IMR-90 (cell line): Measurements from ENCODE around the gene CD5L. TPM values are rescaled to one million over a fixed set of nuclear protein-coding genes. Genes with fewer than 3 reads are reported as not detected.

ENCODE experiments used
- ATAC-seq: fragments of 200-7000 bp; cut with Tn5 transposase; 2 replicates; pipeline ENCODE4 v1.9.1; 2020; ENCODE audit warnings: low read depth, mild to moderate bottlenecking, moderate library complexity
- BruUV-seq: library from RNA; stranded (reverse); fragments of 400-500 nt; replicated peaks from 2 replicates; lab custom pipeline; 2021; lab: Mats Ljungman, UMichigan
- CTCF ChIA-PET: fragments of 300-600 bp; formaldehyde crosslinking; extraction: SDS; loops from one replicate; lab custom pipeline; 2021; ENCODE audit warnings: antibody characterized with exemption; lab: Yijun Ruan, JAX
- POLR2A ChIA-PET: fragments of 300-600 bp; sonication (Branson Sonifier 250); formaldehyde crosslinking; loops from one replicate; lab custom pipeline; 2022; ENCODE audit warnings: antibody characterized with exemption; ENCODE audit not compliant: unreplicated experiment; lab: Charles Lee
- DNase-seq: peaks from one replicate; pipeline ENCODE4 v3.0.0; 2013
- H2AFZ ChIP-seq: replicated peaks from 2 replicates; pipeline ENCODE3; 2013; ENCODE audit warnings: low read length, mild to moderate bottlenecking; ENCODE audit not compliant: poor library complexity
- H2AK5ac ChIP-seq: 2 replicates; pipeline ENCODE4 v1.6.1; 2013; ENCODE audit warnings: low read depth, low read length, inconsistent platforms
- H2AK9ac ChIP-seq: replicated peaks from 2 replicates; pipeline ENCODE3; 2013; ENCODE audit warnings: mild to moderate bottlenecking, low read depth, low read length, moderate library complexity; ENCODE audit not compliant: poor library complexity
- H2BK120ac ChIP-seq: 2 replicates; pipeline ENCODE4 v1.6.1; 2013; ENCODE audit warnings: low read depth, low read length, inconsistent platforms
- H2BK15ac ChIP-seq: 3 replicates; pipeline ENCODE4 v1.6.1; 2013; ENCODE audit warnings: low read depth, low read length, inconsistent platforms
- H2BK20ac ChIP-seq: 2 replicates; pipeline ENCODE4 v1.6.1; 2013; ENCODE audit warnings: low read depth, mild to moderate bottlenecking, inconsistent platforms, low read length, moderate library complexity
- H2BK5ac ChIP-seq: 2 replicates; pipeline ENCODE4 v1.6.1; 2013; ENCODE audit warnings: mild to moderate bottlenecking, low read depth, low read length, inconsistent platforms; ENCODE audit not compliant: poor library complexity, severe bottlenecking
- H3K14ac ChIP-seq: replicated peaks from 2 replicates; pipeline ENCODE4 v1.6.1; 2013; ENCODE audit warnings: low read depth, low read length, inconsistent platforms
- H3K18ac ChIP-seq: 2 replicates; pipeline ENCODE4 v1.6.1; 2013; ENCODE audit warnings: low read depth, low read length, control low read depth
- H3K23ac ChIP-seq: 2 replicates; pipeline ENCODE4 v1.6.1; 2013; ENCODE audit warnings: low read depth, low read length, inconsistent platforms
- H3K27ac ChIP-seq: 2 replicates; pipeline ENCODE4 v1.5.1; 2013; ENCODE audit warnings: mild to moderate bottlenecking, control low read depth, low read length; ENCODE audit not compliant: insufficient read depth
- H3K27me3 ChIP-seq: 2 replicates; pipeline ENCODE4 v1.6.1; 2013; ENCODE audit warnings: low read length; ENCODE audit not compliant: control insufficient read depth, insufficient read depth
- H3K36me3 ChIP-seq: 2 replicates; pipeline ENCODE4 v1.6.1; 2013; ENCODE audit warnings: low read length, mixed read lengths; ENCODE audit not compliant: control insufficient read depth, insufficient read depth
- H3K4ac ChIP-seq: 2 replicates; pipeline ENCODE4 v1.6.1; 2013; ENCODE audit warnings: low read depth, low read length, inconsistent platforms
- H3K4me1 ChIP-seq: 2 replicates; pipeline ENCODE4 v1.6.1; 2013; ENCODE audit warnings: low read length, mixed read lengths; ENCODE audit not compliant: control insufficient read depth, insufficient read depth
- H3K4me2 ChIP-seq: 2 replicates; pipeline ENCODE4 v1.6.1; 2013; ENCODE audit warnings: low read depth, mild to moderate bottlenecking, control low read depth, low read length, moderate library complexity
- H3K4me3 ChIP-seq: 2 replicates; pipeline ENCODE4 v1.5.1; 2013; ENCODE audit warnings: low read depth, mild to moderate bottlenecking, control low read depth, low read length, moderate library complexity; ENCODE audit not compliant: insufficient read depth
- H3K56ac ChIP-seq: 2 replicates; pipeline ENCODE4 v1.6.1; 2013; ENCODE audit warnings: low read length, inconsistent platforms; ENCODE audit not compliant: insufficient read depth; ENCODE audit errors: extremely low read depth
- H3K79me1 ChIP-seq, 2 experiments: 2 replicates each; pipeline ENCODE4 v1.6.1; 2013; ENCODE audit warnings: low read length in 2 of 2, inconsistent platforms in 1 of 2, low read depth in 1 of 2
- H3K9ac ChIP-seq: 2 replicates; pipeline ENCODE4 v1.6.1; 2013; ENCODE audit warnings: low read depth, low read length, control low read depth
- H3K9me1 ChIP-seq: 2 replicates; pipeline ENCODE4 v1.6.1; 2013; ENCODE audit warnings: low read length, inconsistent platforms; ENCODE audit not compliant: insufficient read depth
- H3K9me3 ChIP-seq: 2 replicates; pipeline ENCODE4 v1.6.1; 2013; ENCODE audit warnings: low read length; ENCODE audit not compliant: control insufficient read depth, insufficient read depth
- H4K20me1 ChIP-seq: 2 replicates; pipeline ENCODE4 v1.6.1; 2013; ENCODE audit warnings: low read length, inconsistent platforms; ENCODE audit not compliant: insufficient read depth
- H4K5ac ChIP-seq: 2 replicates; pipeline ENCODE4 v1.6.1; 2013; ENCODE audit warnings: mild to moderate bottlenecking, low read depth, low read length, control low read depth
- H4K8ac ChIP-seq, 2 experiments: 2 replicates each; pipeline ENCODE4 v1.6.1; 2013; ENCODE audit warnings: low read depth in 2 of 2, low read length in 2 of 2, control low read depth in 1 of 2, inconsistent platforms in 1 of 2
- H4K91ac ChIP-seq: 2 replicates; pipeline ENCODE4 v1.6.1; 2013; ENCODE audit warnings: low read depth, low read length, inconsistent platforms; ENCODE audit not compliant: insufficient read depth
- MAFK ChIP-seq: IDR thresholded peaks from 2 replicates; pipeline ENCODE4 v1.6.1; 2012; ENCODE audit warnings: low read depth, low read length, improper control_type of control experiment
- MAZ ChIP-seq: IDR thresholded peaks from 2 replicates; pipeline ENCODE4 v1.6.1; 2012; ENCODE audit warnings: low read depth, mild to moderate bottlenecking, low read length, improper control_type of control experiment, moderate library complexity, borderline replicate concordance
- MXI1 ChIP-seq: IDR thresholded peaks from 2 replicates; pipeline ENCODE4 v1.6.1; 2012; ENCODE audit warnings: low read depth, mild to moderate bottlenecking, low read length, moderate library complexity, borderline replicate concordance
- POLR2A ChIP-seq: IDR thresholded peaks from 2 replicates; pipeline ENCODE4 v1.6.1; 2012; ENCODE audit warnings: mild to moderate bottlenecking, low read depth, low read length
- RAD21 ChIP-seq: IDR thresholded peaks from 2 replicates; pipeline ENCODE4 v1.6.1; 2012; ENCODE audit warnings: low read length, improper control_type of control experiment
- RFX5 ChIP-seq: IDR thresholded peaks from 2 replicates; pipeline ENCODE4 v1.8.0; 2012; ENCODE audit warnings: low read depth, mild to moderate bottlenecking, low read length, moderate library complexity
- WGBS, 2 experiments: methylation state at CpG; one replicate each; pipeline versions ENCODE4 v1.1.5 to v1.1.7; 2013; ENCODE audit warnings: missing lambda C conversion rate in 2 of 2; ENCODE audit not compliant: insufficient read length in 1 of 2; ENCODE audit errors: extremely low coverage in 2 of 2; 5-methylcytosine and 5-hydroxymethylcytosine counted together
- dilution Hi-C: fragments of 300-500 bp; cut with HindIII; formaldehyde crosslinking; loops from one replicate; pipeline ENCODE4 v1.14.3; 2018; ENCODE audit warnings: low sequenced_read_pairs; ENCODE audit not compliant: unreplicated experiment
- in situ Hi-C: fragments of 300-500 bp; cut with MboI; formaldehyde crosslinking; loops from 3 replicates; pipeline ENCODE4 v1.14.3; 2019; ENCODE audit warnings: low sequenced_read_pairs, inconsistent platforms, mixed read lengths
- intact Hi-C: fragments of 100-400 bp; cut with micrococcal nuclease; formaldehyde crosslinking; loops from 2 replicates; pipeline ENCODE4 v1.10.0; 2022
- polyA plus RNA-seq, 3 experiments: library from polyadenylated mRNA; depleted of rRNA; stranded (reverse); fragments of >200 nt; gene quantifications; 2 replicates each; pipeline ENCODE4 v1.2.3, GENCODE V29; 2012; ENCODE audit warnings: low replicate concordance in 1 of 3
- total RNA-seq: library from RNA; depleted of rRNA; stranded (reverse); fragments of >200 nt; gene quantifications from 2 replicates; pipeline ENCODE4 v1.2.3, GENCODE V29; 2012
- TF ChIP-seq, protein P1 (sequence below): fragments of 150-350 bp; IDR thresholded peaks from 2 replicates; pipeline ENCODE4 v1.6.1; 2017; ENCODE audit warnings: mild to moderate bottlenecking, antibody characterized with exemption, low read length, low read depth

CD5L gene
- total and polyA plus RNA-seq, 2 of the 4 experiments (the other 2 are of a cell fraction), result not detected

DNA sequence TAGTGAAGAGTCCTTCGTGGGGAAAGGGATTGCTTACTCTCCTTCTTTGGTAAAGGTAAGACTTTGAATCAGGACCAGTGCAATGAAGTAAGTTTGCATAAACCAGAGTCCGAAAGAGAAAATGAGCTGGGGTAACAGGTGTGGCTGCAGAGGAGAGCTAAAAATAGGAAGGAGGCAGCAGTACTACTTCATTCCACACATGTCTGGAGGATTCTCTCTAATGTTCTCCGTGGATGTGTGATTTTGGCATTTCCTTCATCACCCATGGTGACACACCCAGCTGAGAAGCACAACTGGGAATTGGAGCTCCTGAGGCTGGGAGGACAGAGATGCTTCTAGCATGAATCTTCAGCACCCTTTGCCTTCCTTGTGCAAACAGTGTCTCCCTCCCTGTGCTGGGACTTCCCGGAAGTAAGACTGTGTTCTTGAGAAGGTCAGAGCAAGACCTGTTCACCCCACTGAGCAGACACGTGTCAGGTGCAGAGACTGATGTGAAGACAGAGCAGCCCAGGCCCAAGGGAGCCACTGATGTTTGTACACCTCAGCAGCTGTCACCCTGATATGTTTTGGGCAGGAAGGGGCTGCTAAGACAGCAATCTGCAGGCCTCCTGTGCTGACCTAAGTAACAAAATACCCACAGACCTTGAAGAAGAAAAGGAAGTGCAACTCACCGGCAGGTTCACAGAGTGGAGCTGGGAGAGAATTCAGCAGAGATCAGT is 35.0 kb downstream of the CD5L start:
- no peaks in the 10 kb centered on the region for H3K79me1 ChIP-seq
- no peak overlapping the region for H4K91ac ChIP-seq
- H2BK120ac ChIP-seq, result no peak overlapping the region
- H3K4me1 ChIP-seq, result no peaks in the 10 kb centered on the region
- intact Hi-C loops (no loop called here), dilution Hi-C loops (no loop called here), in situ Hi-C loops (no loop called here)
- TF ChIP-seq RAD21 (no peak), POLR2A (no peak), RFX5 (no peak), MXI1 (no peak), MAZ (no peak), MAFK (no peak)
- TF ChIP-seq, protein P1, sequence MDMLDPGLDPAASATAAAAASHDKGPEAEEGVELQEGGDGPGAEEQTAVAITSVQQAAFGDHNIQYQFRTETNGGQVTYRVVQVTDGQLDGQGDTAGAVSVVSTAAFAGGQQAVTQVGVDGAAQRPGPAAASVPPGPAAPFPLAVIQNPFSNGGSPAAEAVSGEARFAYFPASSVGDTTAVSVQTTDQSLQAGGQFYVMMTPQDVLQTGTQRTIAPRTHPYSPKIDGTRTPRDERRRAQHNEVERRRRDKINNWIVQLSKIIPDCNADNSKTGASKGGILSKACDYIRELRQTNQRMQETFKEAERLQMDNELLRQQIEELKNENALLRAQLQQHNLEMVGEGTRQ, result no peak
- no peak overlapping the region for H3K4me2 ChIP-seq
- H2AFZ ChIP-seq, result no peak overlapping the region
- no peak overlapping the region for H4K8ac ChIP-seq
- no peak overlapping the region for H4K5ac ChIP-seq
- ChIA-PET CTCF (no interaction called here), POLR2A (no interaction called here)
- no peak overlapping the region for H3K56ac ChIP-seq
- H2AK5ac ChIP-seq, result no peak overlapping the region
- no TSS peak for BruUV-seq
- ATAC-seq (no peak), DNase-seq (no peak)
- no peak overlapping the region for H2BK15ac ChIP-seq
- no peak overlapping the region for H2BK20ac ChIP-seq
- no peaks in the 10 kb centered on the region for H3K9me1 ChIP-seq
- no peak overlapping the region for H3K4me3 ChIP-seq
- no peaks in the 10 kb centered on the region for H3K36me3 ChIP-seq
- H2AK9ac ChIP-seq, result peak overlapping the region; percentile 37
- no peaks in the 10 kb centered on the region for H3K9me3 ChIP-seq
- H3K9ac ChIP-seq, result no peak overlapping the region
- no peak overlapping the region for H3K14ac ChIP-seq
- H2BK5ac ChIP-seq, result no peak overlapping the region
- H4K20me1 ChIP-seq, result no peaks in the 10 kb centered on the region
- H3K18ac ChIP-seq, result no peak overlapping the region
- H3K4ac ChIP-seq, result no peak overlapping the region
- H3K27ac ChIP-seq, result no peak overlapping the region
- no peaks in the 10 kb centered on the region for H3K27me3 ChIP-seq
- H3K23ac ChIP-seq, result no peak overlapping the region
- WGBS, 2 experiments, result no CpG with 5 or more reads among the region's 6 CpGs
